GM12873 (cell line): Measurements from ENCODE around the gene KCNJ8.

Experiments used
- TF ChIP-seq, protein P1 (sequence below): IDR thresholded peaks from 2 replicates; pipeline ENCODE4 v1.5.1; 2012; ENCODE audit warnings: low read depth, mild to moderate bottlenecking, moderate library complexity, low read length, control low read depth; ENCODE audit not compliant: insufficient read depth; ENCODE audit errors: missing control alignments

KCNJ8 gene

DNA sequence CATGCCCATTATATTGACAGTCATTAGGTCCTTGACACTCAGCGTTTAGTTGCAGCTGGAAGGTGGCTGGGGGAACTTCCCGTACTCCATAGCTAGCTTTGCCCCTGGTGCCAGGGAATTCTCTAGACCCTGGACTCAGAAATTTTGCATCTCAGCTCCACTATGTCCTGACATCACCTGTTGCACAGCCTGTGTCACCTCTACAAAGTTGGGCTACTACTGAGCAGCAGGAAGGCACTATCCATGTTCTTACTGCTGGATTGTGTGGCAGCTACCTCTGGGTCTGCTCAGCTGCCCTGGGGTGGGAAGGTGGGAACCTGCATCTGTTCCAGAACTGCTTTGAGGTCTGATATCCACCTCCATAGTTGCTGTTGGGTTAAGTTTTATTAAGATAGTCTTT lies 11.0 kb downstream of the KCNJ8 start:
- TF ChIP-seq, protein P1, sequence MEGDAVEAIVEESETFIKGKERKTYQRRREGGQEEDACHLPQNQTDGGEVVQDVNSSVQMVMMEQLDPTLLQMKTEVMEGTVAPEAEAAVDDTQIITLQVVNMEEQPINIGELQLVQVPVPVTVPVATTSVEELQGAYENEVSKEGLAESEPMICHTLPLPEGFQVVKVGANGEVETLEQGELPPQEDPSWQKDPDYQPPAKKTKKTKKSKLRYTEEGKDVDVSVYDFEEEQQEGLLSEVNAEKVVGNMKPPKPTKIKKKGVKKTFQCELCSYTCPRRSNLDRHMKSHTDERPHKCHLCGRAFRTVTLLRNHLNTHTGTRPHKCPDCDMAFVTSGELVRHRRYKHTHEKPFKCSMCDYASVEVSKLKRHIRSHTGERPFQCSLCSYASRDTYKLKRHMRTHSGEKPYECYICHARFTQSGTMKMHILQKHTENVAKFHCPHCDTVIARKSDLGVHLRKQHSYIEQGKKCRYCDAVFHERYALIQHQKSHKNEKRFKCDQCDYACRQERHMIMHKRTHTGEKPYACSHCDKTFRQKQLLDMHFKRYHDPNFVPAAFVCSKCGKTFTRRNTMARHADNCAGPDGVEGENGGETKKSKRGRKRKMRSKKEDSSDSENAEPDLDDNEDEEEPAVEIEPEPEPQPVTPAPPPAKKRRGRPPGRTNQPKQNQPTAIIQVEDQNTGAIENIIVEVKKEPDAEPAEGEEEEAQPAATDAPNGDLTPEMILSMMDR = no peak

DNA sequence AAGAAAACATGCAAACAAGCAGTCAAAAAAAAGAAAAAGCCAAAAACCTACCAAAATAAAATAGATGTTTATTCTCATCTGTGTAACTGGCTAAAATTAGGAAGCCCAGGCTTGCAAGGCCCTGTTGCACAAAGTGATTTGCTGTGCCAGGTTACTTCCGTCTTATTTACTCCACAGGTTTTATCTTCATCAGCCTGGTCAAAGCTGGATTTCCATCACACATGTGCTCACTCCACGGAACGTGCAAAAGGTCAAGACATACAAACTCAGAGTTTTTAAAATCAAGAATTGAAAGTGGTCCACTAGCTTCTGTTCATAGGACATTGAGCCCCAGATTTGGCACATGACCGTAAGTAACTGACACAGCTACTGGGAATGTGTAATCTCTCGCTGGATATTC lies 14.8 kb downstream of the KCNJ8 start:
- TF ChIP-seq, protein P1 = no peak

DNA sequence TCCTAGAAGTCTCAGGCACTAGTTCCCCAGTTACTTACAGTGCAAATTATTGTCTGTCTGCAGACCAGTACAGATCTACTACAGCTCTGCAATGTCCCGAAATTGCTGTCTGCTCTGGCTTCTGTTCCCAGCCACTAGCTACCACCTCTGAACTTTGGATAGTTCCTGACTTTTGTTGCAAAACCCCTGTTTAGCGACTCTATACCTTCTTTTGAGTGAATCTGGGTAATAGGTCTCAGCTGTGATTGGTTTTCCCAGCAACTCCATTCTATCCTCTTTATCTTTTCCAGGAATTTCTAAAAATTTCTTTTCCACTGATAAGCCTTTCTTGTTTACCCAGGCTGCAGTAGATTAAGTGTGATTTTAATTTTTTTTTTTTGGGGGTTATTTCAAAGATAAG lies 16.8 kb downstream of the KCNJ8 start:
- TF ChIP-seq, protein P1 = no peak

DNA sequence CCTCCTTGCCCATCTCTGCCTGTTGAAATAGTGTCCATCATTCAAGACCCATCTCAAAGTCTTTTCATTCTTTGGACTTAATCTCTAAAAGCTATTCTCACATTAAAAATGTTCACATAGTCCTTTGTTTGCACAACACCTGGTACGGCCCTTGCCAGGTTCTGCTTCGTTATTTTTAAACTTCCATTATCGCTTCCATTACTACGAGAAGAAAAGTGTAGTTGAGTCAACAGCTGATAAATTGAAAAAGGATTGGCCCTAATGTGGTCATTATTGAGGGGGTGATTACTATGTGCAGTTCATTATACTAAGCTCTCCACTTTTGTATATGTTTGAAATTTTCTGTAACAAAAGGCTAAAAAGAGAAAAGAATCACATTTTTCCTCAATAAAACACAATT lies 17.8 kb downstream of the KCNJ8 start:
- TF ChIP-seq, protein P1 = no peak

DNA sequence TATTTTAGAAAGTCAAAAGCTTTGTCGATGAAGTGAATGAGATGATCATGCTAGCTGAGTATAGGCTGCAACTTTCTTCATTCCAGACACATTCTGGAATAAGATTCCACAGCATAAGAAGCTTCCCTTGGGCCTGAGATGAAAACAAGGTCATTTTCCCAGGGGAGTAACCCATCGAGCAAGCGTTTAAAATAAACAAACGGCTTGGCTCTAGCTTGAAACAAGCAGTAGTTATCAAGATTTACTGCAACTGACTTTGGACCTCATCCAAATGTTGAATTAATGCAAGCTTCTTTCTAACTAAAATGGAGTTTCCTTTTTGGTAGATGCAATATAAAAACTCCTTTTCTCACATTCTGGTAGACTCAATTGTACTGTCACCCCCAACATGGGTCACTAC lies 23.0 kb downstream of the KCNJ8 start:
- TF ChIP-seq, protein P1 = no peak

DNA sequence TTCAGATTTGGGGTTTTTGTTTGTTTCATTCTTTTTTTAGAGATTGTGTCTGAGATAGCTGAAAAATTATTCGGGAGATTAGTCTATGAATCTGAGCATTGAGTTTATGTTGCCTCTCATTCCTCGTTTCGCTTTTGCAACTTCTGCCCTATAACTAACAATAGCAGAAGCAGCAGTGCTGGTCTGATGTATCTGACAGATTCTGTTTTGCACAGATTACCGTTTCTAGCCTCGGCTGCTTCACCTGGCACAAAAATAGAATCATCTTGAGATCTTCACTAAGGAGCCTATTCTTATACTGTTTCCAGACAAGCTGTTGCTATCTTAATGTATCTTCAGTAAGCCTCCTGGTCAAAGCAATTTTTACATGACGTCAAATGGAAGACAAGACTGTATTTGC lies 29.2 kb downstream of the KCNJ8 start:
- TF ChIP-seq, protein P1 = no peak

DNA sequence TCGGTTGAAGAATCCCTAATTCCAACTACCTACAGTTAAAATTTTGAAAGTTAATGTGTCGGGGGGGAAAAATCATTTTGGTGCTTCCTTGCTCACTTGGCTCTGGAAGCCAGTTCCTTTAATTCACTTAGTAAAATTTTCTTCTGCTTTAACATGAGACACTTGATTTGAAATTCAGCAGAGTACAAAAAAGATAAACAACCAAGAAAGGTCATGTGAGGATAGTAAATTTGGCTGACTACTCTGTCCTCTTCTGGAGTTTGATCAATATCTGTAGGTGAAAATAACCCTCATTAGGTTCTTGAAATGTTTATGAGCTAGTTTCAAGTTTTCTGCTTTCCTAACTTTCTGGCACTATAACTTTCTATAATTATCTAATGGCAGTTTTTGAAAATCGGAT lies 43.4 kb downstream of the KCNJ8 start:
- TF ChIP-seq, protein P1 = no peak

DNA sequence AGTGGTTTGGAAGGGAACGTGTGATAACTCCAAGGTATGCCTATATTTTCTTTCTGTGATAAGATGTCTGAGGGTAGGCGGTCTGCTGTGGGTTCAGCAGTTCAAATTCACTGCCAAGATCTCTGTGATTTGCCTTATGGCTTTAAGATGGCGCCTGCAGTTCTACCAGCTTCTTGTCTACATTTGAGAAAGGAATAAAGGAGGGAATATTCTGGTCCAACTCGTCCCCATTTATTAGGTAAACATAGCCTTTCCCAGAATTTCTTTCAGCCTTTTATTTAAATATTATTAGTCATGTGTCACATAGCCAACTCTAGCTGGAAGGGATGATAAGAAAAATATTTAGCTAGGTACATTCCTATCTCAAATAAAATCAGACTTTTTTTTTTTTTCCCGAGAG lies 48.8 kb downstream of the KCNJ8 start:
- TF ChIP-seq, protein P1 = no peak
